Measurements from ENCODE around the gene ENDOU.

The ENDOU gene

DNA sequence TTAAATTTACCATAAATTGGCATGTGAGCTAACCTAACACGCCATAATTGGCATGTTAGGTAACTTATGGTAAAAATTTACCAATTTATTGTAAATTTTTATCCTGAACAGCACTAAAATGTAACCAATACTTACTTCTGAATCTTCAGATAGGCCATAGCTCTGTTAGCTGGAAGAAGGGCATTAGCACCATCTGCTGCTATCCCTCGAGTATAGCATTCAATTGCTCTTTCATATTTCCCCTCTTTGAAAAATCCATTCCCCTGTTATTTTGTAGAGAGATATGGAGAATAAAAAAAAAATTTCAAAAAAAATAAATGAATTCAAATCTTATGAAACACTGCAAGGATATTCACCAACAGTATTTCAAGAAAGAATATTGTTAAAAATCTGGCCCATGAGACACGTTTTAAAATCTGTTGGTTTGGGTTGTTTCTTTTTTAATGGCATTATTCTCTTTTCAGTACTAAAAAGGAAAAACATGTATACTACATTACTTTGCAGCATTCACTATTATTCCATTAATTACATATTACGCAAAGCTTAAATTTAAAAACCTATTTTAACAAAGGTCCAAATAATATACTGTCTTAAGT is 38.5 kb downstream of the ENDOU start:
- TF ChIP-seq TAF1 (IDR thresholded peaks at IDR 0.05; ENCODE audit: borderline replicate concordance, insufficient read depth, low read length) (no peak), FOXP2 (optimal IDR thresholded peaks at IDR 0.05; ENCODE audit: borderline replicate concordance, extremely low read depth, extremely low read length, insufficient read depth) (no peak), REST (IDR thresholded peaks at IDR 0.05; ENCODE audit: insufficient read depth in 1 of 2, low read depth in 2 of 2, low read length in 2 of 2) (no peak), POLR2AphosphoS5 (IDR thresholded peaks at IDR 0.05; ENCODE audit: low read depth, low read length) (no peak), SIN3A (IDR thresholded peaks at IDR 0.05; ENCODE audit: borderline replicate concordance, insufficient read depth, low read length) (no peak)

DNA sequence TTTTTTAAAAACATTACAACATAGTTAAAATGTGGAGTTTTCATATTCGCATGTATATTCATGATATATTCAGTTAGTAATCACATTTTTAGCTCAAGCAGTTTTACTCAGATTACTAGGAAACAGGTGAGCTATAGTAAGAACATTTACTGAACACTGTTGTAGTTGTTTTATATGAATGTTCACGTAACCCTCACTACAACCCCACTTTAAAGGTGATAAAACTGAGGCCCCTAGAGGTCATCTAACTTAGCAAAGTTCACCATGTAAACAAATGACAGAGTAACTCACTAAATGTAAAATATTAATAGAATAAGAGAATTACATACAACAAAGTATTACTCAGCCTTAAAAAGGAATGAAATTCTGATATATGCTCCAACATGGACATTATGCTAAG is 45.5 kb downstream of the ENDOU start:
- no peak for TF ChIP-seq POLR2AphosphoS5 (IDR thresholded peaks at IDR 0.05; ENCODE audit: low read depth, low read length)

- no peak for TF ChIP-seq REST (IDR thresholded peaks at IDR 0.05; ENCODE audit: insufficient read depth in 1 of 2, low read depth in 2 of 2, low read length in 2 of 2)
- no peak for TF ChIP-seq POLR2AphosphoS5 (IDR thresholded peaks at IDR 0.05; ENCODE audit: low read depth, low read length)
- no peak for TF ChIP-seq SIN3A (IDR thresholded peaks at IDR 0.05; ENCODE audit: borderline replicate concordance, insufficient read depth, low read length)
- no peak for TF ChIP-seq FOXP2 (optimal IDR thresholded peaks at IDR 0.05; ENCODE audit: borderline replicate concordance, extremely low read depth, extremely low read length, insufficient read depth)
- TF ChIP-seq TAF1 (IDR thresholded peaks at IDR 0.05; ENCODE audit: borderline replicate concordance, insufficient read depth, low read length) = no peak
Measured at GRCh38 chr12:47672068-47672467, 53.2 kb downstream of the ENDOU start.

Data from PFSK-1 (cell line).